Activated T-cell treated with anti-CD3 and anti-CD28 coated beads, Interleukin-2, amount 50 U/mL, for 4 hours (primary cell): ENCODE measurements around the gene FBXL12. TPM values are rescaled to one million over a fixed set of nuclear protein-coding genes. Genes with fewer than 3 reads are reported as not detected.
"Not testable (repeated sequence)": the region's sequence is repeated elsewhere in the genome, so short reads cannot be mapped to it uniquely, and the experiment has no call there.

ENCODE experiments used
- ATAC-seq, 2 donors: fragments of 200-7000 bp; cut with Tn5 transposase; one replicate each; pipeline ENCODE4 v1.10.0; 2021
- DNase-seq: peaks from one replicate; pipeline ENCODE4 v3.0.0-alpha.2; 2020
- H3K27me3 Mint-ChIP-seq: one replicate; pipeline ENCODE4 v1.8.0; 2021; ENCODE audit warnings: low read depth, mixed read lengths
- H3K36me3 Mint-ChIP-seq: one replicate; pipeline ENCODE4 v1.8.0; 2022; ENCODE audit warnings: mixed read lengths; ENCODE audit not compliant: insufficient read depth
- H3K4me1 Mint-ChIP-seq: one replicate; pipeline ENCODE4 v1.8.0; 2021; ENCODE audit warnings: low read depth, mixed read lengths
- H3K4me3 Mint-ChIP-seq: one replicate; pipeline ENCODE4 v1.8.0; 2021; ENCODE audit warnings: mild to moderate bottlenecking, moderate library complexity, mixed read lengths
- H3K9me3 Mint-ChIP-seq: one replicate; pipeline ENCODE4 v1.8.0; 2021; ENCODE audit warnings: mixed read lengths
- total RNA-seq, 3 donors: library from RNA; stranded (reverse); gene quantifications; one replicate each; pipeline ENCODE4 v1.2.1, GENCODE V29; 2021

The FBXL12 gene
- total RNA-seq, 3 donors from 2014 or later: 20.8 to 22.7 (median 22.3) TPM

GRCh38 chr19:9849791-9850190, 30.9 kb upstream of the FBXL12 start:
- peaks cover 26% of the 10 kb centered on the region for H3K4me1 Mint-ChIP-seq
- ATAC-seq (no peak), DNase-seq (no peak)
- no peaks in the 10 kb centered on the region for H3K9me3 Mint-ChIP-seq
- no peaks in the 10 kb centered on the region for H3K27me3 Mint-ChIP-seq
- H3K4me3 Mint-ChIP-seq: no peak overlapping the region
- peaks cover 9% of the 10 kb centered on the region for H3K36me3 Mint-ChIP-seq

- peaks cover 13% of the 10 kb centered on the region for H3K36me3 Mint-ChIP-seq
- H3K9me3 Mint-ChIP-seq: no peaks in the 10 kb centered on the region
- ATAC-seq (no peak), DNase-seq (no peak)
- H3K4me3 Mint-ChIP-seq: no peak overlapping the region
- no peaks in the 10 kb centered on the region for H3K27me3 Mint-ChIP-seq
- peaks cover 23% of the 10 kb centered on the region for H3K4me1 Mint-ChIP-seq
Observed at GRCh38 chr19:9848762-9849161, 29.9 kb upstream of the FBXL12 start.

- Mint-ChIP-seq H3K9me3 (no peaks in the 10 kb centered on the region), H3K4me3 (no peak overlapping the region), H3K4me1 (peaks cover 20% of the 10 kb centered on the region), H3K36me3 (peaks cover 19% of the 10 kb centered on the region), H3K27me3 (no peaks in the 10 kb centered on the region)
- peak in 1 of 2 donors; percentile 46 for ATAC-seq
- peak; percentile 45 for DNase-seq
Observed at GRCh38 chr19:9848060-9848459, 29.2 kb upstream of the FBXL12 start.

GRCh38 chr19:9847087-9847671, 28.3 kb upstream of the FBXL12 start:
- H3K4me3 Mint-ChIP-seq: no peak overlapping the region
- no peaks in the 10 kb centered on the region for H3K9me3 Mint-ChIP-seq
- peaks cover 17% of the 10 kb centered on the region for H3K4me1 Mint-ChIP-seq
- DNase-seq (peak; percentile 52), ATAC-seq (peak; percentile 84 to 96)
- peaks cover 23% of the 10 kb centered on the region for H3K36me3 Mint-ChIP-seq
- no peaks in the 10 kb centered on the region for H3K27me3 Mint-ChIP-seq

DNA sequence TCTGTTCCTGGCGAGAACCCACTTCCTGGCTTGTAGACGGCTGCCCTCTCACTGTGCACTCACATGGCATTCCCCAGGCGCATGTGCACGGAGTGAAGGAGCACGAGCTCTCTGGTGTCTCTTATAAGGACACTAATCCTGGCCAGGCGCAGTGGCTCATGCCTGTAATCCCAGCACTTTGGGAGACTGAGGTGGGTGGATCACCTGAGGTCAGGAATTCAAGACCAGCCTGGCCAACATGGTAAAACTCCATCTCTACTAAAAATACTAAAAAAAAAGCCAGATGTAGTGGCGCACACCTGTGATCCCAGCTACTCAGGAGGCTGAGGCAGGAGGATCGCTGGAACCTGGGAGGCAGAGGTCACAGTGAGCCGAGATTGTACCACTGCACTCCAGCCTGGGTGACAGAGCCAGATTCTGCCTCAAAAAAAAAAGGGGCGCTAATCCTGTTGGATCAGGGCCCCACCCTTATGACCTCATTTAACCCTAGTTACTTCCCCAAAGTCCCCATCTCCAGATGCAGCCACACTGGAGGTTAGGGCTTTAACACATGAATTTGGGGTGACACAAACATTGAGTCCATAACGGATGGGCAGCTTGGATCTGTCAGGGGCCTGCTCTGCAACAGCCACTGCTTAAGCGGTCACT, 24.9 kb upstream of the FBXL12 start:
- H3K9me3 Mint-ChIP-seq, ATAC-seq, DNase-seq, H3K4me3 Mint-ChIP-seq, H3K27me3 Mint-ChIP-seq: not testable (repeated sequence)
- Mint-ChIP-seq H3K4me1 (peaks cover 22% of the 10 kb centered on the region), H3K36me3 (peaks cover 39% of the 10 kb centered on the region)

DNA sequence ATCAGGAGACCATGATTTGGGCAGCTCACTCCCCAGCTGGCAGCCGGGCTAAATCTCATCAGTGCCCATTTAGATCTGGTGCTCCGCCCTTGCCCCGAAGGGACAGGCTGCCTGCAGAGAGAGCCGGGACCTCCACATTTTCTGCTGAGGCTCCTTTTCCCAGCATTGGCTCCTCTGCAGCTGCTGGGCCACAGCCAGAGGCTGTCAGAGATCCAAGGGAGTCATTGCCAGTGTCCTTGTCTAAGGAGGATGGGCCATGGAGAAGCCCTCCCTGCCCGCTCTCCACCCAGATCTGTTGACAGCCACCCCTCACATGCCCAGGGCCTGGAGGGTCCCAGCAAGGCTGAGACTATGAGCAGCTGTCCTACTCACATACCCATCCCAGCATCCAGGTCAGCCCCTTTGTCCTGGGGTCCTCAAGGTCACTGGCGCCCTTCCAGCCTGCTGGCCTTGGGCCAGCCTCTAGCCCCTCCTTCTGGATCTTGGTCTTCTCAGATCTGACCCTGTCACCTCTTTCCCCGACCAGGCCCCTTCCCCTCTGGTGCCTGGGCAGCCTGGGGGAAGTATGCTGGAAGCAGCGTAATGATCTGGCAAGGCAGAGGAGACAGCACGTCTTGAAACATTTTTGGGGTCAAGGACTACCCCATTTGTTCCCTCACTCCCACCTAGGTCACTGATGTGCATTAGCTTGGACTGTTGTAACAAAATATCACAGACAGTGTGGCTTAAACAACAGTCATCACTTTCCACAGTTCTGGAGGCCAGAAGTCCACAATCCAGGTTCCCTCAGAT, 24.2 kb upstream of the FBXL12 start:
- ATAC-seq: no peak
- Mint-ChIP-seq H3K4me3 (no peak overlapping the region), H3K9me3 (no peaks in the 10 kb centered on the region), H3K4me1 (peaks cover 23% of the 10 kb centered on the region), H3K36me3 (peaks cover 39% of the 10 kb centered on the region), H3K27me3 (no peaks in the 10 kb centered on the region)
- no peak for DNase-seq

GRCh38 chr19:9839415-9839814, 20.5 kb upstream of the FBXL12 start:
- Mint-ChIP-seq H3K4me3 (no peak overlapping the region), H3K4me1 (peaks cover 18% of the 10 kb centered on the region), H3K9me3 (no peaks in the 10 kb centered on the region)

GRCh38 chr19:9838324-9838723, 19.4 kb upstream of the FBXL12 start:
- DNase-seq (no peak), ATAC-seq (no peak)
- H3K27me3 Mint-ChIP-seq: no peaks in the 10 kb centered on the region
- H3K36me3 Mint-ChIP-seq: peaks cover 24% of the 10 kb centered on the region
- H3K9me3 Mint-ChIP-seq: no peaks in the 10 kb centered on the region
- peaks cover 18% of the 10 kb centered on the region for H3K4me1 Mint-ChIP-seq
- H3K4me3 Mint-ChIP-seq: no peak overlapping the region

More at GRCh38 chr19:9839415-9839814, 20.5 kb upstream of the FBXL12 start:
- DNase-seq (no peak), ATAC-seq (no peak)
- Mint-ChIP-seq H3K36me3 (peaks cover 32% of the 10 kb centered on the region), H3K27me3 (no peaks in the 10 kb centered on the region)

DNA sequence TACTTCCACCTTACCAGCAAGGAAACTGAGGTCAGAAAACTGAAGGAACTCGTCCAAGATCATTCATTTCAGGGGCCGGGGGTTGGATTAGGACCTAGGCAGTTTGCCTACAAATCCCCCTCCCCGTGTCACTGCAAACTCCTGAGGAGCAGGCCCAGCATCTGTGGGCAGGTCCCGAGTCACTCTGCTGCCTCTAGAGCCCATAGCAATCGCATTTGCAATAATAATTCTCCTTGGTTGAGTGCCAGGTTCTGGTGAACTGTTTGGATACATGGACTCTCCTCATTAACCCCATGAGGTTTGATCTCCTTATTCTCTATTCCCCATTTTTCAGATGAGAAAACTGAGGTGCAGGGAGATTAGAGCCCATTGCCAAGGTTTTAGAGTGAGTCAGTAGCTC, 17.1 kb upstream of the FBXL12 start:
- H3K27me3 Mint-ChIP-seq: no peaks in the 10 kb centered on the region
- DNase-seq (no peak), ATAC-seq (no peak)
- no peaks in the 10 kb centered on the region for H3K9me3 Mint-ChIP-seq
- H3K36me3 Mint-ChIP-seq: peaks cover 6% of the 10 kb centered on the region
- peak overlapping the region; percentile 90 for H3K4me3 Mint-ChIP-seq
- H3K4me1 Mint-ChIP-seq: peaks cover 15% of the 10 kb centered on the region

DNA sequence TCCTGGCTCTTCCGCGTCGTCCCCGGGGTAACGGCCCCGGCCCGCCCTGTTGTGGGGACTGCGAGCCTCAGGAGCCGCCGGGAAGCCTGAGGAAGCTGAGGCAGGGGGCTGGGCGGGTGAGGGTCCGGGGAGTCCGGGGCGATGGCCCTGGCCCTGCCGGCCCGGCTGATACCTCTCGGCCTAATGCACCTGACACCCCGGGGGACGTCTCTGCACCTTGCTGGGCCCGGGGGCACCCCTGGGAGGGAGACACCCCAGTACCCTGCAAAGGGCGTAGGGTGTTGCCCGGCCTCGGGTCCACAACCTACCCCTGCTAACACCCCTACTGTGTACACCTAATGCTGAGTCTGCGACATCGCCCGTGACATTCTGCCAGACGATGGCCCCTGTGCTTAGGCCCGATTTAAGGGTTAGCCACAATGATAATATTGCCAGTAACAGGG, 16.6 kb upstream of the FBXL12 start:
- ATAC-seq (peak; percentile 2 to 11), DNase-seq (no peak)
- Mint-ChIP-seq H3K4me3 (peak overlapping the region; percentile 90), H3K9me3 (no peaks in the 10 kb centered on the region), H3K27me3 (no peaks in the 10 kb centered on the region), H3K36me3 (peaks cover 3% of the 10 kb centered on the region), H3K4me1 (peaks cover 15% of the 10 kb centered on the region)

- Mint-ChIP-seq H3K4me3 (peak within 1 kb of the TSS; percentile 90), H3K4me1 (peaks cover 15% of the 10 kb centered on the region), H3K36me3 (peaks cover 5% of the 10 kb centered on the region), H3K9me3 (no peaks in the 10 kb centered on the region), H3K27me3 (no peaks in the 10 kb centered on the region)
- peak; percentile 99 for DNase-seq
- peak; percentile 98 for ATAC-seq
Observed at GRCh38 chr19:9834726-9835506, 16.0 kb upstream of the FBXL12 start, which contains the start of gene PIN1. Gene PIN1 (plus strand): TSS chr19:9835318. CDS start chr19:9835345, 27 bp downstream.

DNA sequence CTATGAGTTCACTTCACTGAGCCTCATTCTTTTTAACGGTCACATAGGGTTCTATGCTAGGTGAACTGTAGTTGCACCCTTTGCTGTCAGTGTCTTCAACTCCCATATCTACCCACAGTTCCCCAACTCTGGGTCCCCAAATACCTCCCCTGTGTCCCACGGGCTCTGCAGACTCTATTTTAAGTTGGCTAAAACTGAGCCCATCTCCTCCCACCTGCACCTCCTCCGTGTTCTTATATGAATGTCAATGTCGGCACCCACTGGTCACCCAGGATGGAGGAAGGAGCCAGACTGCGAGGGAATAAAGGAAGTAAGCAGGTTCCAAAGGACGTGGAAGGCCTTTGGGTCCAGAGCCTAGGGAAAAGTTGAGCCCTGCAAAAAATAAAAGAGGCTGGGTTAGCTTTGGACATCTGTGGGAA, 15.4 kb upstream of the FBXL12 start:
- Mint-ChIP-seq H3K27me3 (no peaks in the 10 kb centered on the region), H3K36me3 (peaks cover 7% of the 10 kb centered on the region), H3K9me3 (no peaks in the 10 kb centered on the region), H3K4me3 (peak overlapping the region; percentile 89), H3K4me1 (peaks cover 15% of the 10 kb centered on the region)
- DNase-seq (no peak), ATAC-seq (no peak)

DNA sequence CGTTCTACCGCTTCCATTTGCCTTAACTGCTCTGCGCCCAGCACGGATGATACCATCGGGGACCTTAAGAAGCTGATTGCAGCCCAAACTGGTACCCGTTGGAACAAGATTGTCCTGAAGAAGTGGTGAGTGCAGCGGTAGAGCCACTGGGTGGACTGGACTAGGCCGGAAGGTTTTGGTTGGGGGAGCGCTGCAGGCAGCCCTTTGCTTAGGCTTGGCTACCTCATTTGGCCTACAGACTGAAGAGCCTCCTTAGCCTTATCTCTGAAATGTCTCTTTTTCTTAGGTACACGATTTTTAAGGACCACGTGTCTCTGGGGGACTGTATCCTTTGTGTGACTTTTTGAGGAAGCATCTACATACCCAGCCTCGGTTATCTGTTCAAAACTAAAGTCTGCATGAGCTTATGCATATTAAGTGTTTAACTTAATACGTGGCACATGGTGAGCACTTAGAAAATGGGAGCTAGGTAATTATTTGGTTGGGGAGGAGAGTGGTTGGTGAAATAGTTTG, 9.7 kb upstream of the FBXL12 start:
- no peak for ATAC-seq
- DNase-seq: no peak
- Mint-ChIP-seq H3K4me1 (peaks cover 20% of the 10 kb centered on the region), H3K27me3 (no peaks in the 10 kb centered on the region), H3K4me3 (peak overlapping the region; percentile 99), H3K36me3 (peaks cover 11% of the 10 kb centered on the region), H3K9me3 (no peaks in the 10 kb centered on the region)
